Thoracic aorta (tissue), 2 donors: Measurements from ENCODE around the gene SLC22A23. TPM values are rescaled to one million over a fixed set of nuclear protein-coding genes. Genes with fewer than 3 reads are reported as not detected.

ENCODE experiments used
- ATAC-seq: fragments of 150-250 bp; one replicate; pipeline ENCODE4 v1.8.0; 2017; ENCODE audit warnings: low read depth; ENCODE audit not compliant: insufficient number of reproducible peaks, low FRiP score
- DNase-seq: peaks from one replicate; pipeline ENCODE4 v3.0.0-alpha.2; 2020; ENCODE audit warnings: low spot score
- H3K27ac ChIP-seq, 2 donors: fragments of 200-600 bp; sonication (generic); 1 replicate in 1 of 2; 2 replicates in 1 of 2; pipeline ENCODE4 v1.5.1; 2016; ENCODE audit warnings: mild to moderate bottlenecking in 2 of 2, moderate library complexity in 2 of 2
- H3K27me3 ChIP-seq: fragments of 200-600 bp; sonication (generic); replicated peaks from 2 replicates; pipeline ENCODE4 v1.6.0; 2016; ENCODE audit warnings: mild to moderate bottlenecking; ENCODE audit not compliant: insufficient read depth
- H3K36me3 ChIP-seq: fragments of 200-600 bp; sonication (generic); one replicate; pipeline ENCODE4 v1.5.1; 2016
- H3K4me1 ChIP-seq, 2 donors: fragments of 200-600 bp; sonication (generic); 1 replicate in 1 of 2; 2 replicates in 1 of 2; pipeline versions ENCODE4 v1.5.1 to v1.6.0; 2016; ENCODE audit warnings: low read depth in 2 of 2, mild to moderate bottlenecking in 1 of 2; ENCODE audit not compliant: control insufficient read depth in 1 of 2
- H3K4me3 ChIP-seq: fragments of 200-600 bp; sonication (generic); 2 replicates; pipeline ENCODE4 v1.5.1; 2016; ENCODE audit warnings: mild to moderate bottlenecking
- H3K9me3 ChIP-seq: fragments of 200-600 bp; sonication (generic); 2 replicates; pipeline ENCODE4 v1.5.1; 2016
- total RNA-seq, 2 donors: library from RNA; depleted of rRNA; stranded (reverse); fragments of >200 nt; gene quantifications; one replicate each; pipeline versions ENCODE4 v1.1.0 to v1.2.3, GENCODE V29; 2016
- TF ChIP-seq, protein P1 (sequence below): fragments of 200-600 bp; sonication (generic); IDR thresholded peaks from one replicate; pipeline ENCODE4 v1.5.1; 2019; ENCODE audit warnings: antibody characterized with exemption

The SLC22A23 gene
- total RNA-seq, 2 donors from 2014 or later, result 5.1 to 9.7 TPM

DNA sequence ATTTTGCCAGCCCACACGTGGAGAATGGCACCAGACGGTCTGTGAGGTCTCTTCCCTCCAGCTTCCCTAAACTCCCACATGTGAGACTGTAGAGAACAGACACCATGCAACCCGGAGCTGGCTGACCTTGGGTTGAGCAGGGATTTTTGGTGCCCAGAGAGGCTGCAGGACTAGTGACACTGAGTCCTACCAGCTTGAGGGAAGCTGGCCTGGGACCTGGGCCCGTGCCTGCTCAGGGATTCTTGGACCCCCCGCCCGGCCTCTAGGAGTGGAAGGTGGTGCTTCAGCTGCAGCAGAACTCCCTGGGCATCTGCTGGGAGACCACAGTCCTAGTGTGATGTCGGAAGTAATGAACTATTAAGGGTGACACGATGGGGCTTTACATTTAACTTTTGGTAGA lies 194.9 kb downstream of the SLC22A23 start:
- no peak for DNase-seq
- TF ChIP-seq, protein P1, sequence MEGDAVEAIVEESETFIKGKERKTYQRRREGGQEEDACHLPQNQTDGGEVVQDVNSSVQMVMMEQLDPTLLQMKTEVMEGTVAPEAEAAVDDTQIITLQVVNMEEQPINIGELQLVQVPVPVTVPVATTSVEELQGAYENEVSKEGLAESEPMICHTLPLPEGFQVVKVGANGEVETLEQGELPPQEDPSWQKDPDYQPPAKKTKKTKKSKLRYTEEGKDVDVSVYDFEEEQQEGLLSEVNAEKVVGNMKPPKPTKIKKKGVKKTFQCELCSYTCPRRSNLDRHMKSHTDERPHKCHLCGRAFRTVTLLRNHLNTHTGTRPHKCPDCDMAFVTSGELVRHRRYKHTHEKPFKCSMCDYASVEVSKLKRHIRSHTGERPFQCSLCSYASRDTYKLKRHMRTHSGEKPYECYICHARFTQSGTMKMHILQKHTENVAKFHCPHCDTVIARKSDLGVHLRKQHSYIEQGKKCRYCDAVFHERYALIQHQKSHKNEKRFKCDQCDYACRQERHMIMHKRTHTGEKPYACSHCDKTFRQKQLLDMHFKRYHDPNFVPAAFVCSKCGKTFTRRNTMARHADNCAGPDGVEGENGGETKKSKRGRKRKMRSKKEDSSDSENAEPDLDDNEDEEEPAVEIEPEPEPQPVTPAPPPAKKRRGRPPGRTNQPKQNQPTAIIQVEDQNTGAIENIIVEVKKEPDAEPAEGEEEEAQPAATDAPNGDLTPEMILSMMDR, result no peak
- no peak overlapping the region for H3K27ac ChIP-seq
- no peak overlapping the region for H3K4me3 ChIP-seq
- H3K27me3 ChIP-seq, result no peaks in the 10 kb centered on the region
- peaks cover 7 to 28% of the 10 kb centered on the region in 2 donors for H3K4me1 ChIP-seq
- ATAC-seq, result no peak
- no peaks in the 10 kb centered on the region for H3K9me3 ChIP-seq
- peaks cover 9% of the 10 kb centered on the region for H3K36me3 ChIP-seq

DNA sequence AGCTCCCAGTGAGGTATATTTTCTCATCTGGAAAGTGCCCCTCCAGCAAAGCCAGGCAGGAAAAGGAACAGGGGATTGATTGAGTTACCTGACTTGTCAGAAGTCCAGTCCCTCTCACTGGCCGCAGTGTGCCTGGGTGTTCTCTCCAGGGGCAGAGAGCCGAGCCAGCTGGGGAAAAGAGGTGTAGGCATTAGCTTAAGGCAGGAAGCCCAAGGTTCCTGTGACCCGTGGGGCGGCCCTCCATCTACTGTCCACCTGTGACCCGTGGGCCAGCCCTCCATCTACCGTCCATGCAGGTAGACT lies 195.4 kb downstream of the SLC22A23 start:
- DNase-seq (no peak), ATAC-seq (no peak)
- Histone ChIP-seq H3K4me1 (peaks cover 7 to 28% of the 10 kb centered on the region in 2 donors), H3K4me3 (no peak overlapping the region), H3K27me3 (no peaks in the 10 kb centered on the region), H3K27ac (no peak overlapping the region), H3K36me3 (peaks cover 9% of the 10 kb centered on the region), H3K9me3 (no peaks in the 10 kb centered on the region)
- TF ChIP-seq, protein P1, result no peak

- TF ChIP-seq, protein P1, result no peak
- H3K27me3 ChIP-seq, result no peaks in the 10 kb centered on the region
- H3K27ac ChIP-seq, result no peak overlapping the region
- no peak overlapping the region for H3K4me3 ChIP-seq
- H3K36me3 ChIP-seq, result peaks cover 9% of the 10 kb centered on the region
- no peaks in the 10 kb centered on the region for H3K9me3 ChIP-seq
- ATAC-seq, result no peak
- H3K4me1 ChIP-seq, result peaks cover 7 to 28% of the 10 kb centered on the region in 2 donors
- DNase-seq, result no peak
These were observed 195.9 kb downstream of the SLC22A23 start for GRCh38 chr6:3260772-3261517.

DNA sequence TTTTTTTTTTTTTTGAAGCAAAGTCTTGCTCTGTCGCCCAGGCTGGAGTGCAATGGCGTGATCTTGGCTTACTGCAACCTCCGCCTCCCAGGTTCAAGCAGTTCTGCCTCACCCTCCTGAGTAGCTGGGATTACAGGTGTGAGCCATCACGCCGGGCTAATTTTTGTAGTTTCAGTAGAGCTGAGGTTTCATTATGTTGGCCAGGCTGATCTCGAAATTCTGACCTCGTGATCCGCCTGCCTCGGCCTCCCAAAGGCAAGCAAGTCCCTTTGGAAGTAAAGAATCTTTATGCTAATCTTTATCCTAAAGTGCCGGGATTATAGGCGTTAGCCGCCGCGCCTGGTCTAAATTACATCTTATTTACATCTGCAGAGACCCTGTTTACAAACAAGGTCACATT lies 196.6 kb downstream of the SLC22A23 start:
- Histone ChIP-seq H3K36me3 (peaks cover 9% of the 10 kb centered on the region), H3K4me3 (no peak overlapping the region)

DNA sequence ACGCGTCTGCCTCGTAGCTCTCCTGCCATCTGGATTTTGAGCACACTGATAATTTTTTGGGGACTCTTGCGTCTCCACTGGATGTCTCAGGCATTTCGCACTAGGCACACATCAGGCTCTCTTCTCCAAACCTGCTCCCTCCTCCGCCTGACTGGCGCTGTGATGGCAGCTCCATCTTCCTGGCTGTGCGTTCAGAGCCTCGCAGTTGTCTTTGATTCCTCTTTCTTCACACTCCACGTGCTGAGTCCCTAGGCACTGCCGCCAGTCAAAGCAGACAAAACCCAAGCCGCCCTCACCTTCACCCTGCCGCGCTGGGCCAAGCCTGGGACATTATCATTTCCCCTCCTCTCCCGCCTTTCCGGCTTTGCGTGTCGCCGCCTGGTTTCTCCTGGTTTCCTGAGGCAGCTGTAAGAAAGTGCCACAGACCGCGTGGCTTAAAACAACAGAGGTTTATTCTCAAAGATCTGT lies 197.3 kb downstream of the SLC22A23 start:
- peaks cover 7 to 28% of the 10 kb centered on the region in 2 donors for H3K4me1 ChIP-seq
- no peak for ATAC-seq
- TF ChIP-seq, protein P1, result peak; percentile 9

More for the DNA sequence above, 196.6 kb downstream of the SLC22A23 start:
- ATAC-seq, result no peak
- Histone ChIP-seq H3K9me3 (no peaks in the 10 kb centered on the region), H3K27me3 (no peaks in the 10 kb centered on the region), H3K4me1 (peaks cover 7 to 28% of the 10 kb centered on the region in 2 donors), H3K27ac (no peak overlapping the region)
- TF ChIP-seq, protein P1, result no peak
- no peak for DNase-seq

More for the DNA sequence above, 197.3 kb downstream of the SLC22A23 start:
- Histone ChIP-seq H3K27me3 (no peaks in the 10 kb centered on the region), H3K36me3 (peaks cover 9% of the 10 kb centered on the region), H3K9me3 (no peaks in the 10 kb centered on the region), H3K27ac (peak overlapping the region in 1 of 2 donors; percentile 30), H3K4me3 (peak overlapping the region; percentile 93)
- DNase-seq, result no peak
